HG02610 (cell line): Measurements from ENCODE around the gene DMXL1.
"Not testable (repeated sequence)": the region's sequence is repeated elsewhere in the genome, so short reads cannot be mapped to it uniquely, and the experiment has no call there.

Experiments
- ATAC-seq: cut with Tn5 transposase; IDR thresholded peaks from one replicate; pipeline ENCODE4 v1.9.1; 2021; ENCODE audit warnings: mild to moderate bottlenecking, moderate library complexity; ENCODE audit not compliant: unreplicated experiment

DMXL1 gene

GRCh38 chr5:119191944-119192343 is 121.1 kb downstream of the DMXL1 start:
- ATAC-seq, result no peak

GRCh38 chr5:119200795-119201194 is 129.9 kb downstream of the DMXL1 start:
- no peak for ATAC-seq

- no peak for ATAC-seq
These were observed 136.2 kb downstream of the DMXL1 start for GRCh38 chr5:119207105-119207504.

GRCh38 chr5:119212026-119212425 is 141.1 kb downstream of the DMXL1 start:
- ATAC-seq, result no peak

- no peak for ATAC-seq
These were observed 141.8 kb downstream of the DMXL1 start for GRCh38 chr5:119212676-119213075.

- no peak for ATAC-seq
These were observed 146.3 kb downstream of the DMXL1 start for GRCh38 chr5:119217183-119217582.

GRCh38 chr5:119218830-119219782 is 148.2 kb downstream of the DMXL1 start:
- ATAC-seq, result no peak

- peak; percentile 92 for ATAC-seq
These were observed 149.8 kb downstream of the DMXL1 start for GRCh38 chr5:119220576-119221197.

GRCh38 chr5:119221330-119221729 is 150.4 kb downstream of the DMXL1 start:
- ATAC-seq, result no peak

- no peak for ATAC-seq
These were observed 159.1 kb downstream of the DMXL1 start for GRCh38 chr5:119229950-119230349.

GRCh38 chr5:119238265-119239118 is 167.6 kb downstream of the DMXL1 start:
- ATAC-seq, result no peak

GRCh38 chr5:119239119-119239417 is 168.2 kb downstream of the DMXL1 start:
- no peak for ATAC-seq

- not testable (repeated sequence) for ATAC-seq
These were observed 168.9 kb downstream of the DMXL1 start for GRCh38 chr5:119239826-119240225.

- no peak for ATAC-seq
These were observed 173.0 kb downstream of the DMXL1 start for GRCh38 chr5:119243888-119244287.

GRCh38 chr5:119250946-119251901 is 180.3 kb downstream of the DMXL1 start:
- no peak for ATAC-seq

GRCh38 chr5:119255571-119256356 is 184.9 kb downstream of the DMXL1 start:
- ATAC-seq, result no peak

- ATAC-seq, result no peak
These were observed 186.7 kb downstream of the DMXL1 start for GRCh38 chr5:119257613-119258012.

- ATAC-seq, result no peak
These were observed 192.8 kb downstream of the DMXL1 start for GRCh38 chr5:119263639-119264038.

- no peak for ATAC-seq
These were observed 193.3 kb downstream of the DMXL1 start for GRCh38 chr5:119264186-119264585.
